HFF-Myc (cell line): Measurements from ENCODE around the gene SMIM38.

ENCODE experiments used
- DNase-seq: peaks from one replicate; pipeline ENCODE4 v3.0.0-alpha.2; 2011; ENCODE audit warnings: low read depth; ENCODE audit errors: extremely low read depth
- H3K4me3 ChIP-seq: replicated peaks from 2 replicates; pipeline ENCODE4 v1.5.1; 2011; ENCODE audit warnings: low read depth, mild to moderate bottlenecking, control low read depth, low read length
- CTCF ChIP-seq: IDR thresholded peaks from 2 replicates; pipeline ENCODE4 v1.5.1; 2012; ENCODE audit warnings: mild to moderate bottlenecking, low read depth, low read length, control low read depth; ENCODE audit errors: missing control alignments

Gene SMIM38

GRCh38 chr11:69156673-69157155 is 979 bp downstream of the SMIM38 start:
- DNase-seq = no peak
- H3K4me3 ChIP-seq = no peak overlapping the region

GRCh38 chr11:69157156-69157821 is 1.6 kb downstream of the SMIM38 start:
- no peak for TF ChIP-seq CTCF
- DNase-seq = no peak
- no peak overlapping the region for H3K4me3 ChIP-seq

More at GRCh38 chr11:69156673-69157155, 979 bp downstream of the SMIM38 start:
- TF ChIP-seq CTCF = no peak

- no peak overlapping the region for H3K4me3 ChIP-seq
- DNase-seq = no peak
- no peak for TF ChIP-seq CTCF
Observed at GRCh38 chr11:69157822-69158231, 2.1 kb downstream of the SMIM38 start.

GRCh38 chr11:69158301-69159149 is 2.8 kb downstream of the SMIM38 start:
- no peak overlapping the region for H3K4me3 ChIP-seq
- DNase-seq = no peak
- no peak for TF ChIP-seq CTCF

- H3K4me3 ChIP-seq = no peak overlapping the region
- no peak for TF ChIP-seq CTCF
- no peak for DNase-seq
Observed at GRCh38 chr11:69159150-69159852, 3.6 kb downstream of the SMIM38 start.

- no peak for TF ChIP-seq CTCF
- H3K4me3 ChIP-seq = no peak overlapping the region
- no peak for DNase-seq
Observed at GRCh38 chr11:69160296-69161116, 4.8 kb downstream of the SMIM38 start.
